Mononuclear cell (primary cell): ENCODE results near the gene SYCN. TPM values are rescaled to one million over a fixed set of nuclear protein-coding genes. Genes with fewer than 3 reads are reported as not detected.

Experiments
- H3K27me3 ChIP-seq: 2 replicates; pipeline ENCODE4 v1.6.0; 2011; ENCODE audit warnings: low read length, control low read depth; ENCODE audit not compliant: insufficient read depth
- H3K4me1 ChIP-seq: 2 replicates; pipeline ENCODE4 v1.5.1; 2011; ENCODE audit warnings: mild to moderate bottlenecking, low read length, control low read depth; ENCODE audit not compliant: insufficient read depth
- H3K4me3 ChIP-seq: 2 replicates; pipeline ENCODE4 v1.5.1; 2011; ENCODE audit warnings: mild to moderate bottlenecking, low read length, moderate library complexity
- H3K9me3 ChIP-seq: 2 replicates; pipeline ENCODE4 v1.5.1; 2011; ENCODE audit warnings: low read depth, mild to moderate bottlenecking, control low read depth, low read length
- total RNA-seq: library from RNA; depleted of rRNA; stranded (reverse); fragments of >200 nt; gene quantifications from one replicate; pipeline ENCODE4 v1.2.3, GENCODE V29; 2012

The SYCN gene
- total RNA-seq, 1 donor = not detected

- peaks cover 7% of the 10 kb centered on the region for H3K27me3 ChIP-seq
- H3K4me3 ChIP-seq = no peak overlapping the region
- no peaks in the 10 kb centered on the region for H3K4me1 ChIP-seq
- no peaks in the 10 kb centered on the region for H3K9me3 ChIP-seq
Observed at GRCh38 chr19:39208175-39208795, 4.2 kb upstream of the SYCN start.

DNA sequence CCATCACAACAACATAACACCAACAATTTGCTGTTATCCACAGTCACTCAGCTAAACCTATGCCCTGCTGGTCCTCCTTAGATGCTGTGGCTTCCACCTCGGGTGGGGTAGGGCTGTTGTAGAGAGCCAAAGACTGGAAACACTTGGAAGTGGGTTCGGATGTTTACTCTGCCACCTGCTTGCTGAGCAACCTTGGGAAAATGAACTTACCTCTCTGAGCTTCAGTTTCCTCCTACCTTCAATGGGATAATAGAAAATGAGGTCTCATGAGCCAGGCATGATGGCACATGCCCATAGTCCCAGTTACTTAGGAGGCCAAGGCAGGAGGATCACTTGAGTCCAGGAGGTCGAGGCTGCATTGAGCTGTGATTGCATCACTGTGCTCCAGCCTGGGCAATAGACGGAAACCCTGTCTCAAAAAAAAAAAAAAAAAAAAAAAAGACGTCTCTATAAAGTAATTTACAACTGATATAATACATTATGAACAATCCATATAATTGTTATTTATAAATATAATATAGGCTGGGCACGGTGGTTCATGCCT lies 3.3 kb upstream of the SYCN start:
- no peaks in the 10 kb centered on the region for H3K9me3 ChIP-seq
- H3K4me3 ChIP-seq = no peak overlapping the region
- H3K27me3 ChIP-seq = peaks cover 15% of the 10 kb centered on the region
- no peaks in the 10 kb centered on the region for H3K4me1 ChIP-seq

- no peaks in the 10 kb centered on the region for H3K9me3 ChIP-seq
- peaks cover 15% of the 10 kb centered on the region for H3K27me3 ChIP-seq
- no peak overlapping the region for H3K4me3 ChIP-seq
- no peaks in the 10 kb centered on the region for H3K4me1 ChIP-seq
Observed at GRCh38 chr19:39206122-39206521, 2.1 kb upstream of the SYCN start.

- peaks cover 15% of the 10 kb centered on the region for H3K27me3 ChIP-seq
- no peaks in the 10 kb centered on the region for H3K4me1 ChIP-seq
- H3K9me3 ChIP-seq = no peaks in the 10 kb centered on the region
- H3K4me3 ChIP-seq = no peak overlapping the region
Observed at GRCh38 chr19:39205449-39205764, 1.3 kb upstream of the SYCN start.

DNA sequence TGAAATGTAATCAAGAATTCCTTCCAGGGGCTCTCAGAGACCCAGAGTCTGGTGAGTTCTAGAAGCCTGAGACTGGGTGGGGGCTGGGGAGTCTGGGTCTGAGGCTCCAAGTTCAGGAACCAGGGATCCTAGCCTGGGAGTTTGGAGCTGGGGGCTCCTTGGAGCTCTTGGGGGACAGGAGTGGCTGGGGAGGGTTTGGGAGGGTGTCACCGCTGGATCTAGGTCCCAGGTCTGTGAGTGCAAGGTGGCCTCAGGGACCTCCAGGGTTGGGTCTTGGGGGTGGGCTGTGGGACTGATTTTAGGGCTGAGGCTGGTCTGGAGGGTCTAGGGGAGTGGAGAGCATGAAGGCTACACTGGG lies 1.1 kb downstream of the SYCN start:
- H3K27me3 ChIP-seq = peaks cover 18% of the 10 kb centered on the region
- H3K4me3 ChIP-seq = no peak overlapping the region
- no peaks in the 10 kb centered on the region for H3K4me1 ChIP-seq
- H3K9me3 ChIP-seq = no peaks in the 10 kb centered on the region

DNA sequence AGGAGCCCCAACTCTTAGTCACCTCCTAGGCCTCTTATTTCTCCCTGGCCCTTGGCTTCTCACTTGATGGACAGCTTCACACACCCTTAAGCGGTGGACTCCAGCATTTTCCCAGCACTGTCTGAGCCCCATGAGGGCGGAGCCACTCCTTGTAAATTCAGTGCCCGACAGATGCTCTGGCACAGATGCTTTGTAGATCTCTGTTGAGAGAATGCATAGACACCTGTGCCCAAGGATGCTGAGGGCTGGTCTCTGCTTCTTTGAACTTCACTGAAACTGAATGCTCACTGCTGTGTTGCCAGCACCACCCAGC lies 3.3 kb downstream of the SYCN start:
- no peaks in the 10 kb centered on the region for H3K9me3 ChIP-seq
- peaks cover 33% of the 10 kb centered on the region for H3K27me3 ChIP-seq
- H3K4me3 ChIP-seq = no peak overlapping the region
- peaks cover 6% of the 10 kb centered on the region for H3K4me1 ChIP-seq

DNA sequence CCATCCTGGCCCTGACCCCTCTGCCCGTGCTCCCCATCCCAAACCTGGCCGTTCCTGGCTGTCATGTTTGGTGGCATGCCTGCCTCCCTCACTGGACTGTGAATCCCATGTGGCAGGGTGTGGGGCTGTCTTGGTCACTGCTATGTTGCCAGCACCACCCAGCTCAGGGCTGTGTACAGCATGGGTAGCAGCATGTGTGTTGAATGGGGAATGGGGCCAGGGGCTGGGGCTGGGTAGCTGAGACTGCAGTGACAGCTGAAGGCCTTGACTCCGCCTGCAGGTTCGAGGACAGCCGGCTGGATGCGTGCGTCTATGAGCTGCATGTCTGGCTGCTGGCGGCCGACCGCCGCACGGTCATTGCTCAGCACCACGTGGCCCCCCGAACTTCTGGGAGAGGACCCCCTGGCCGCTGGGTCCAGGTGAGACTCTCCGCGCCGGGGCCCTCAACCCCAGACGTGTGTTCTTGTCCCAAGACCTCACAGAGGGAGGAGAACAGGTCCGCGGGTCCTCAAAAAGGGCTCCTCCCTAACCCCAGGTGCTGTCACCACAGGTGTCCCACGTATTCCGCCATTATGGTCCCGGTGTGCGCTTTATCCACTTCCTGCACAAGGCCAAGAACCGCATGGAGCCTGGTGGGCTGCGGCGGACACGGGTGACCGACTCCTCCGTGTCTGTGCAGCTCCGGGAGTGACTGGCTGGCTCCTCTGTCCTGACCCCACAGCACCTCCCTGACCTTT lies 3.8 kb downstream of the SYCN start:
- peaks cover 34% of the 10 kb centered on the region for H3K27me3 ChIP-seq
- no peak overlapping the region for H3K4me3 ChIP-seq
- peaks cover 6% of the 10 kb centered on the region for H3K4me1 ChIP-seq

DNA sequence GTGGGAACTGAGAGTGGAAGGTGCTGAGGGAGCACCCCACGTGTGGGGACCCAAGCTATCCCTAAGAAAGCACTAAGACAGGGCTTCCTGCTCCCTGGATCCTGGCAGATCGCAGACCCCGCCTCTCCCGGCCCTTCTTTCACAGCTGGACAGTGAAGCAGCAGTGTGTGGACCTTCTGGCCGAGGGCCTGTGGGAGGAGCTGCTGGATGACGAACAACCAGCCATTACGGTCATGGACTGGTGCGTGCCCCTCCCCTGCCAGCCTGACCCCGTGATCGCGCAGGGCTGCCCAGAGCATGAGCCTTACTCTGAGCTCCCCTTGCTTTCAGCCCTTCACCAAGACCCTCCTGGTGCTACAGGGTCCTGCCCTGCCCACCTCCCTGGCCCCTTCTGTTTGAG lies 5.0 kb downstream of the SYCN start:
- Histone ChIP-seq H3K9me3 (no peaks in the 10 kb centered on the region), H3K27me3 (peaks cover 37% of the 10 kb centered on the region), H3K4me1 (peaks cover 6% of the 10 kb centered on the region), H3K4me3 (no peak overlapping the region)

More for the DNA sequence above, 3.8 kb downstream of the SYCN start:
- H3K9me3 ChIP-seq = no peaks in the 10 kb centered on the region

DNA sequence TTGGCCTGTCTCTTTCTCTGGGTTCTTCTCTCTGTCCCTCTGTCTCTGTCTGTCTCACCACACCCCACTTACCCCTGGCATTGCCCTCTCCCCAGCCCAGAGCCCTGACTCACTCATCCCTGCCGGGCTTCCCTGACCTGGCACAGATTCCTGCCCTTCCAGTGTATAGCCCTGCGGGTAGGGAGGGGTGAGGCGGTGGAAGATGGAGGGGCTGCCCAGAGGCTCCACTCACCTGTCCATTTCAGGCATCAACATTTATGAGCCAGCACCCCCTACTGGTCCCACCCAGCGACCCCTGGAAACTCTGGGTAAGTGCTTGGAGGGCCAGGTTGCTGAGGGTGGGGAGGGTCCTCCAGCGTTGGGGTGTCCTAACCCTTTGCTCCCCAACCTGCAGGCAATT lies 6.3 kb downstream of the SYCN start:
- Histone ChIP-seq H3K4me1 (peaks cover 6% of the 10 kb centered on the region), H3K9me3 (no peaks in the 10 kb centered on the region), H3K4me3 (no peak overlapping the region), H3K27me3 (peaks cover 26% of the 10 kb centered on the region)

GRCh38 chr19:39196860-39197562 lies 7.1 kb downstream of the SYCN start, which contains the start of gene NCCRP1:
Gene NCCRP1 (plus strand): TSS chr19:39196964. CDS start chr19:39196983, 19 bp downstream.
- Histone ChIP-seq H3K27me3 (peaks cover 23% of the 10 kb centered on the region), H3K9me3 (no peaks in the 10 kb centered on the region), H3K4me3 (no peak within 1 kb of the TSS), H3K4me1 (peaks cover 6% of the 10 kb centered on the region)

DNA sequence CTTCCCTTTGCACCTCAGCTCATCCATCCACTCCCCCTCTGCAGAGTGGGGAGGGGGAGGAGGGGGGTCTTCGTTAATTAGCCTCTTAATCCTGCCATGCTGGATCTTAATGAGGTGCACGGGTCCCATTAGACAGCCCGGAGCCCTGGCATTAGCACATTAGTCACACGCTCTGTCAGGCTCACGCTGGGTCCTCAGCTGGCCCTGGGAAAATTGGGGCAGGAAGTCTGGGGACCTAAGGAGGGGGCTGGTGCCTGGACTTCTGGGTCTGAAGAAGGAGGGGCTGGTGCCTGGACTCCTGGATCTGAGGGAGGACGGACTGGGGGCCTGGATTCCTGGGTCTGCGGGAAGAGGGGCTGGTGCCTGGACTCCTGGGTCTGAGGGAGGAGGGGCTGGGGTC lies 7.7 kb downstream of the SYCN start:
- peaks cover 6% of the 10 kb centered on the region for H3K4me1 ChIP-seq
- no peak overlapping the region for H3K4me3 ChIP-seq
- H3K27me3 ChIP-seq = peaks cover 23% of the 10 kb centered on the region
- no peaks in the 10 kb centered on the region for H3K9me3 ChIP-seq

- Histone ChIP-seq H3K9me3 (no peaks in the 10 kb centered on the region), H3K4me3 (no peak overlapping the region), H3K4me1 (peaks cover 6% of the 10 kb centered on the region), H3K27me3 (peaks cover 23% of the 10 kb centered on the region)
Observed at GRCh38 chr19:39195755-39196154, 8.3 kb downstream of the SYCN start.

- H3K4me3 ChIP-seq = no peak overlapping the region
- peaks cover 6% of the 10 kb centered on the region for H3K4me1 ChIP-seq
- peaks cover 23% of the 10 kb centered on the region for H3K27me3 ChIP-seq
- no peaks in the 10 kb centered on the region for H3K9me3 ChIP-seq
Observed at GRCh38 chr19:39194832-39195542, 9.1 kb downstream of the SYCN start.

DNA sequence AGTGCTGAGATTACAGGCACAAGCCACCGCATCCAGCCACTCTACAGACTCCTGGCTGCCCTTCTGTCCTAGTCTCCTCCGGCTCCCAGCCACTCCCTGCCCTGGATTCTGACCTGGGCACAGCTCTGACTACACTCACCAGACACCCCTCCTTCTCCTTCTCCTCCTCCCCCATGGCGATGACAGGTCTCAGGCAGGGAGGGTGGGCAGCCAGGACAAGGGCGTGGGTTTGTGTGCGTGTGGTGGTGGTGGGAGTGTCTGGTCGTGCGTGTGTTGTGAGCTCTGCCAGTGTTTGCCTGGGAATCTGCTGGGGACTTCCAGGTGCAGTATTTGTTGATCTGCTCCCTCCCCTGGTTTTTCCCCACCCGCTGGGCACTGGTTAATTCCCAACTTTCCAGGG lies 10.3 kb downstream of the SYCN start:
- Histone ChIP-seq H3K27me3 (peaks cover 23% of the 10 kb centered on the region), H3K4me1 (peaks cover 6% of the 10 kb centered on the region)

GRCh38 chr19:39192846-39193245 lies 11.2 kb downstream of the SYCN start:
- H3K27me3 ChIP-seq = peaks cover 19% of the 10 kb centered on the region
- peaks cover 6% of the 10 kb centered on the region for H3K4me1 ChIP-seq
- H3K9me3 ChIP-seq = no peaks in the 10 kb centered on the region
- H3K4me3 ChIP-seq = no peak overlapping the region

More for the DNA sequence above, 10.3 kb downstream of the SYCN start:
- no peaks in the 10 kb centered on the region for H3K9me3 ChIP-seq
- no peak overlapping the region for H3K4me3 ChIP-seq
